ENCODE data around the gene IRS2. TPM values are rescaled to one million over a fixed set of nuclear protein-coding genes. Genes with fewer than 3 reads are reported as not detected.

IRS2 gene
- total RNA-seq, 6 donors from 2014 or later = 31.8 to 67.9 (median 46.4) TPM

DNA sequence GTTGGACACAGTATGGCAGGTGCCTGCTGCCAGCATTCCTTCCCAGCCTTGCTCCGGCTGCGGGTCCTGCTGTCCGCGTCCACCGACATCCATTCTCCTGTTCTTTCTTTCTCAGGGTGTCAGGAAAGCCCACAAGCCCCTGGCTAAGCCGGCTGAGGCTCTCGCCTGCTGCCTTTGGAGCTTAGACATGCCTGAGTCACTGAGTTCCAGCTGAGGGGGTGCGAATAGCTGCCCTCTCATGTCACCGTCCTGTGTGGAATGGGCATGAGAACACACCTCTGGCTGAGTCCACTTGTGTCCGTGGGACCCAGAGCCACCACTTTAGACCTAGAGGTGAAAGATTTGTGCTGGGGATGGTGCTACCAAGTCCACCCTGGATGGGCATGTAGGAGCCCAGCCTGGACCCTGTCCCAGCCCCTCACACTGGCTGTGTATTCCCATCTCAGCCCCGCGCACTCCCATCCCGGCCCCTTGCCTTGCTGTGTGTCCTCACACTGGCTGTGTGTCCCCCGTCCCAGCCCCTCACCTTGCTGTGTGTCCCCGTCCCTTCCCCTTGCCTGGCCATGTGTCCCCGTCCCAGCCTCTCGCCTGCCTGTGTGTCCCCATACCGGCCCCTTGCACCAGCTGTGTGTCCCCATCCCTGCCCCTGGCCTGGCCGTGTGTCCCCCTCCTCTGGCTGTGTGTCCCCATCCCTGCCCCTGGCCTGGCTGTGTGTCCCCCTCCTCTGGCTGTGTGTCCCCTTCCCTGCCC is 24.6 kb upstream of the IRS2 start:
- Histone ChIP-seq H3K36me3 (no peaks in the 10 kb centered on the region), H3K4me1 (no peaks in the 10 kb centered on the region), H3K27ac (no peak overlapping the region), H3K27me3 (no peaks in the 10 kb centered on the region), H3K9me3 (no peaks in the 10 kb centered on the region), H3K4me3 (no peak overlapping the region)
- ATAC-seq (ENCODE audit: low FRiP score in 2 of 2) (peak; percentile 15 to 44), DNase-seq (peak in 1 of 2 donors; percentile 47)
- TF ChIP-seq POLR2A (IDR thresholded peaks at IDR 0.05) (no peak), EP300 (IDR thresholded peaks at IDR 0.05) (no peak), POLR2AphosphoS5 (IDR thresholded peaks at IDR 0.05) (no peak)
- TF ChIP-seq, protein P1, sequence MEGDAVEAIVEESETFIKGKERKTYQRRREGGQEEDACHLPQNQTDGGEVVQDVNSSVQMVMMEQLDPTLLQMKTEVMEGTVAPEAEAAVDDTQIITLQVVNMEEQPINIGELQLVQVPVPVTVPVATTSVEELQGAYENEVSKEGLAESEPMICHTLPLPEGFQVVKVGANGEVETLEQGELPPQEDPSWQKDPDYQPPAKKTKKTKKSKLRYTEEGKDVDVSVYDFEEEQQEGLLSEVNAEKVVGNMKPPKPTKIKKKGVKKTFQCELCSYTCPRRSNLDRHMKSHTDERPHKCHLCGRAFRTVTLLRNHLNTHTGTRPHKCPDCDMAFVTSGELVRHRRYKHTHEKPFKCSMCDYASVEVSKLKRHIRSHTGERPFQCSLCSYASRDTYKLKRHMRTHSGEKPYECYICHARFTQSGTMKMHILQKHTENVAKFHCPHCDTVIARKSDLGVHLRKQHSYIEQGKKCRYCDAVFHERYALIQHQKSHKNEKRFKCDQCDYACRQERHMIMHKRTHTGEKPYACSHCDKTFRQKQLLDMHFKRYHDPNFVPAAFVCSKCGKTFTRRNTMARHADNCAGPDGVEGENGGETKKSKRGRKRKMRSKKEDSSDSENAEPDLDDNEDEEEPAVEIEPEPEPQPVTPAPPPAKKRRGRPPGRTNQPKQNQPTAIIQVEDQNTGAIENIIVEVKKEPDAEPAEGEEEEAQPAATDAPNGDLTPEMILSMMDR (IDR thresholded peaks at IDR 0.05) = no peak
- WGBS, 2 donors = 90 to 95% methylated on average over 14 to 15 of the region's 19 CpGs

DNA sequence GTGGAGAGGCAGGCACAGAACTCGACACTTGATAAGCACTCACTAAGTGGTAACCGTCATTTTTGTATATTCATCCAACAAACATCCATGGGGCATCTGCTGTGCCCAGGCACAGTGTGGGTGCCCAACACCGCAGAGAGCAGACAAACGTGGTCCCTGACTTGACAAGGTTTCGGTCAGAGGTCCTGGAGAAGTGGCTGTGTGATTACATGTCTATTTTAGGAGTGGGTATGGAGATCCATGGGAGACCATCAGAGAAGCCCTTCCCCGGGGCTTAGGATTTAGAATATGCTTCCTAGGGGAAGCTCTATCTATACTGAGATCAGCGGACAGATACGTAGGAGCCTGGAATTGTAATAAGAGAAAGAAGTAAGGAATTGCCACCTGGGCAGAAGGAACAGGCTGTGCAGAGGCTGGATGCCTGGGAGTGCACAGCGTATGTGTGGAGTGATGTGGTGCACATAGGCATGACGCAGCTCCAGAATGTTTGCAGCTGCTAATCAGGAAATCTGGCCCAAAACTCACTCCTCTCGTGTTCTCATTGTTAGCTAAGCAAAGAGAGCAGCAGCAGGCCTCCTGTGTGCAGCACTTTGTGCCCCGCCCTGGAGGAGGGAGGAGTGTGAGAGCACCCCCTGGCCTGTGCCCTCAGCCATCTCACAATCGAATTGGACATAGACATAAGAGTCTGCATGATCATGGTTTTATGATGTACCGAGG is 23.0 kb upstream of the IRS2 start:
- H3K27ac ChIP-seq = no peak overlapping the region
- WGBS, 2 donors = 76 to 77% methylated on average over 13 to 14 of the region's 14 CpGs
- H3K9me3 ChIP-seq = no peaks in the 10 kb centered on the region
- DNase-seq (no peak), ATAC-seq (ENCODE audit: low FRiP score in 2 of 2) (no peak)
- no peaks in the 10 kb centered on the region for H3K4me1 ChIP-seq
- H3K4me3 ChIP-seq = no peak overlapping the region
- no peaks in the 10 kb centered on the region for H3K27me3 ChIP-seq
- H3K36me3 ChIP-seq = no peaks in the 10 kb centered on the region
- TF ChIP-seq POLR2A (IDR thresholded peaks at IDR 0.05) = no peak
- TF ChIP-seq POLR2AphosphoS5 (IDR thresholded peaks at IDR 0.05) = no peak
- TF ChIP-seq, protein P1 (IDR thresholded peaks at IDR 0.05) = no peak
- TF ChIP-seq EP300 (IDR thresholded peaks at IDR 0.05) = no peak

DNA sequence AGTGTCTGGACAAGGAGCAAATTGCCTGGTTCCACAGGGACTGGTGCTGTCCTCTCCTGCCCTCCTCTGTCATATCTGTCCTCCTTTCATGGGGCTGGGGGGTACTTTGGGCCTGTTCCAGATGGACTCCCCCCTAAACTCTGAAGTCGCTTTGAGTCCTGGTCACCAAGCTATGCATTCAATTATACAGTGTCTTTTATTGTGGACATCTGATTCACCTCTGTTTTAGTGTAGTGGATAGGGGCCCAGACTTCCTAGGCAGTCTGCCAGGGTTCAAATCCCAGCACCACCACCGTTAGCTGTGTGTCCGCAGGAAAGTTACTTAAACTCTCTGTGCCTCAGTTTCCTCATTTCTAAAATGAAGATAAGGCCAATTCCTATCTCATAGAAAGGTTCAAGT is 21.0 kb upstream of the IRS2 start:
- no peaks in the 10 kb centered on the region for H3K27me3 ChIP-seq
- DNase-seq = no peak
- no peak overlapping the region for H3K4me3 ChIP-seq
- no peaks in the 10 kb centered on the region for H3K4me1 ChIP-seq
- H3K9me3 ChIP-seq = no peaks in the 10 kb centered on the region
- TF ChIP-seq POLR2AphosphoS5 (IDR thresholded peaks at IDR 0.05) (no peak), POLR2A (IDR thresholded peaks at IDR 0.05) (no peak), EP300 (IDR thresholded peaks at IDR 0.05) (no peak)
- TF ChIP-seq, protein P1 (IDR thresholded peaks at IDR 0.05) = no peak
- no peaks in the 10 kb centered on the region for H3K36me3 ChIP-seq
- no peak for ATAC-seq (ENCODE audit: low FRiP score in 2 of 2)
- 86 to 90% methylated on average over 3 of the region's 3 CpGs for WGBS, 2 donors
- H3K27ac ChIP-seq = no peak overlapping the region

DNA sequence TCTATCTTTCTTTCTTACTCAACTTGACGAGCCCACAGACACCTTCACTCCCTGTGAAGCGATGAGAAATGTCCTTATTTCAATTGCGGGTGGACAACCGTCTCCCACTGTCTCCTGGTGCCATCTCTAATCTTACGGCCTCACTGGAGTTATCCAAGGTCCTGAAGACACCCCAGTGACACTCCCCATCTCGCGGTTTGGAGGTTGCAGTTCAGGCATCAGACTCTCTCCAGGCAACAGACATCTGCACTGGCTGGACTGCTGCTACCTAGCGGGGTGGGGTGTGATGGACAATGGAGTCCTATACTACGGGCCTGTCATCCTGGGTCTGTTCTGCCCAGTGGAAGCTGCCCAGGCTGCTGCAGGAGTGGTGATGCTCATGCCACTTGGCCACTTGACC is 18.3 kb upstream of the IRS2 start:
- no peaks in the 10 kb centered on the region for H3K9me3 ChIP-seq
- no peaks in the 10 kb centered on the region for H3K4me1 ChIP-seq
- H3K27ac ChIP-seq = no peak overlapping the region
- DNase-seq = no peak
- no peak for ATAC-seq (ENCODE audit: low FRiP score in 2 of 2)
- no peak for TF ChIP-seq EP300 (IDR thresholded peaks at IDR 0.05)
- TF ChIP-seq, protein P1 (IDR thresholded peaks at IDR 0.05) = no peak
- TF ChIP-seq POLR2A (IDR thresholded peaks at IDR 0.05) = no peak
- no peak for TF ChIP-seq POLR2AphosphoS5 (IDR thresholded peaks at IDR 0.05)
- WGBS, 2 donors = 72 to 83% methylated on average over 7 to 9 of the region's 9 CpGs
- no peaks in the 10 kb centered on the region for H3K27me3 ChIP-seq
- no peaks in the 10 kb centered on the region for H3K36me3 ChIP-seq
- no peak overlapping the region for H3K4me3 ChIP-seq

Measured in upper lobe of left lung (tissue), 6 donors.